Stomach (tissue), 9 donors: ENCODE measurements around the gene CBX7. TPM values are rescaled to one million over a fixed set of nuclear protein-coding genes. Genes with fewer than 3 reads are reported as not detected.

ENCODE experiments used
- DNase-seq, 2 donors: peaks; one replicate each; pipeline versions ENCODE4 v3.0.0 to v3.0.0-alpha.2; 2013 to 2019
- H3K27ac ChIP-seq, 5 donors: fragments of 200-600 bp in 4 of 5; sonication (generic) in 4 of 5; one replicate each; pipeline ENCODE4 v1.5.1; 2013 to 2019; ENCODE audit warnings: mild to moderate bottlenecking in 1 of 5, moderate library complexity in 1 of 5
- H3K27me3 ChIP-seq, 3 donors: fragments of 200-600 bp; sonication (generic); one replicate each; pipeline ENCODE4 v1.5.1; 2017 to 2019; ENCODE audit warnings: mixed run types in 1 of 3
- H3K36me3 ChIP-seq, 4 donors: fragments of 200-600 bp; sonication (generic); 1 replicate in 3 of 4; 2 replicates in 1 of 4; pipeline ENCODE4 v1.5.1; 2016 to 2019
- H3K4me1 ChIP-seq, 4 donors: fragments of 200-600 bp; sonication (generic); one replicate each; pipeline ENCODE4 v1.5.1; 2016 to 2019
- H3K4me3 ChIP-seq, 4 donors: fragments of 200-600 bp; sonication (generic) in 3 of 4; one replicate each; pipeline ENCODE4 v1.5.1; 2016 to 2019; ENCODE audit warnings: mild to moderate bottlenecking in 1 of 4
- H3K9me3 ChIP-seq, 4 donors: fragments of 200-600 bp; sonication (generic); one replicate each; pipeline ENCODE4 v1.5.1; 2016 to 2019
- EP300 ChIP-seq: sonication (generic); formaldehyde crosslinking; IDR thresholded peaks from one replicate; pipeline ENCODE4 v1.6.1; 2017; ENCODE audit warnings: antibody characterized with exemption
- POLR2A ChIP-seq, 4 donors: fragments of 450-650 bp; IDR thresholded peaks; one replicate each; pipeline ENCODE4 v1.6.1; 2016; ENCODE audit warnings: antibody characterized with exemption in 4 of 4, control low read depth in 2 of 4, mild to moderate bottlenecking in 1 of 4, moderate library complexity in 1 of 4
- POLR2AphosphoS5 ChIP-seq, 3 donors: sonication (generic); formaldehyde crosslinking; IDR thresholded peaks; one replicate each; pipeline ENCODE4 v1.6.1; 2016; ENCODE audit warnings: antibody characterized with exemption in 3 of 3
- WGBS, 5 donors: extraction: QIAGEN DNeasy Blood & Tissue Kit in 3 of 5; methylation state at CpG; one replicate each; pipeline versions ENCODE4 v1.1.5 to v1.1.7; 2013 to 2018; 5-methylcytosine and 5-hydroxymethylcytosine counted together
- intact Hi-C: fragments of 100-400 bp; cut with DNase I; formaldehyde crosslinking; loops from one replicate; pipeline ENCODE4 v1.15.1; 2023; ENCODE audit warnings: low total_unique reads
- polyA plus RNA-seq, 3 donors: library from polyadenylated mRNA; stranded (reverse); fragments of 200-250 nt; gene quantifications; one replicate each; pipeline ENCODE4 v1.2.3, GENCODE V29; 2013
- total RNA-seq, 5 donors: library from RNA; depleted of rRNA; stranded (reverse); fragments of >200 nt; gene quantifications; one replicate each; pipeline versions ENCODE4 v1.1.0 to v1.2.3, GENCODE V29; 2014 to 2016
- TF ChIP-seq, protein P1 (sequence below), 7 experiments: fragments of 450-650 bp in 4 of 7; fragments of 200-600 bp in 3 of 7; sonication (generic) in 3 of 7; IDR thresholded peaks; one replicate each; pipeline ENCODE4 v1.5.1; 2016 to 2019; ENCODE audit warnings: antibody characterized with exemption in 7 of 7, control low read depth in 2 of 7, mild to moderate bottlenecking in 1 of 7
- donor health status: healthy with polysubstance abuse.
- donor health status: Bipolar disorder and iron deficiency.
- donor health status: healthy.

The CBX7 gene
- total and polyA plus RNA-seq, 8 donors = 10.1 to 84.6 (median 29.7) TPM

DNA sequence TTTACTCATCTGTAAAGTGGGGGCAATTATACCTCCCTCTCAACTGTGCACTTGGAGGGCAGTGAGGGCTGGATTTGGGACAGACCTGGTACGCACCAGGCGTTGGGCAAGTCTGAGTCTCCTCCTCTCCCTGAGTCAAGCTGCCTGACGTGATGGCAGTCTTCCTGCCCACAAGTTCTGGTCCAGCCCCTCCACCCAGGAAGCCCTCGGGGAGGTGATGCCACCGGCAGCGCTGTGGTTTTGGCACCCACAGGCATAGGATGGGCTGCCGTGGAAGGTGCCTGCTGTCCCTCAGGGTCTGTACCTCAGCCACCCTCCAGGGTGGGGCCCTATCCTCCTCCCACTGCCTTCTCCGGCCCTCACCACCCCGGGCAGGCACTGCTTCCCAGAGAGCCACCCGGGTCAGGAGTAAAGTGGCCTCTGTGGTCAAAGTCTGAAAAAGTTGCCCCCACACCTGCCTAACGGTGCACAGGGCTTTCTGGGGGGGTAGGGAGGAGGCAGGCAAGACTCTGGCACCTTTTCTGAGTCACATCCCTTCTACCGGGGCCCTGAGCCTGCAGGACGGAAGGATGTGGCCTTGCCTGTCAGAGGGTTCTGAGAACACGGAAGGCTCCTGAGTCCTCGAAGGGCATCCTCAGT lies 61.9 kb downstream of the CBX7 start:
- peak; percentile 51 to 53 for DNase-seq
- WGBS, 5 donors = 67 to 72% (median 68%) methylated on average over 9 to 15 of the region's 15 CpGs

DNA sequence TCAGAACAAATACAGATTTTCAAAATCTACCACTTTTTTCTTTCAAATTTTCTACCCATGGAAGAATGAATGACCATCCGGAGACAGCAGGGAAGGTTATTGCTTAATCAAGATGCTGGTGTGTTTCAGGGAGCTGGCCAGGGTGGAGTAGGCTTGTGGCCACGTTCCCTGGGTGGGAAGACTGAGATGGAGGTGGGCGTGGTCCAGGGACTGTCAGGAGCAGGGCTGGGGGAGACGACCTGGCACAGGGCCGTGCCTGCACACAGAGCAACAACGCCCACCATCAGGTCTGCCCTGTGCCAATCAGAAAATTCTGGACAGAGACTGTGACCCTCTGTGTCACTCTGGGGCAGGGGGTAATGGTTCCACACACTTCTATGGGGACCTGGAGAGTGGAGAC lies 62.6 kb downstream of the CBX7 start:
- H3K4me3 ChIP-seq = no peak overlapping the region
- H3K27ac ChIP-seq = peak overlapping the region; percentile 3 to 58 (median 38)
- WGBS, 5 donors = 57 to 74% (median 63%) methylated on average over 5 to 6 of the region's 6 CpGs
- TF ChIP-seq POLR2AphosphoS5 (IDR thresholded peaks at IDR 0.05) (no peak), EP300 (no peak)
- TF ChIP-seq, protein P1, sequence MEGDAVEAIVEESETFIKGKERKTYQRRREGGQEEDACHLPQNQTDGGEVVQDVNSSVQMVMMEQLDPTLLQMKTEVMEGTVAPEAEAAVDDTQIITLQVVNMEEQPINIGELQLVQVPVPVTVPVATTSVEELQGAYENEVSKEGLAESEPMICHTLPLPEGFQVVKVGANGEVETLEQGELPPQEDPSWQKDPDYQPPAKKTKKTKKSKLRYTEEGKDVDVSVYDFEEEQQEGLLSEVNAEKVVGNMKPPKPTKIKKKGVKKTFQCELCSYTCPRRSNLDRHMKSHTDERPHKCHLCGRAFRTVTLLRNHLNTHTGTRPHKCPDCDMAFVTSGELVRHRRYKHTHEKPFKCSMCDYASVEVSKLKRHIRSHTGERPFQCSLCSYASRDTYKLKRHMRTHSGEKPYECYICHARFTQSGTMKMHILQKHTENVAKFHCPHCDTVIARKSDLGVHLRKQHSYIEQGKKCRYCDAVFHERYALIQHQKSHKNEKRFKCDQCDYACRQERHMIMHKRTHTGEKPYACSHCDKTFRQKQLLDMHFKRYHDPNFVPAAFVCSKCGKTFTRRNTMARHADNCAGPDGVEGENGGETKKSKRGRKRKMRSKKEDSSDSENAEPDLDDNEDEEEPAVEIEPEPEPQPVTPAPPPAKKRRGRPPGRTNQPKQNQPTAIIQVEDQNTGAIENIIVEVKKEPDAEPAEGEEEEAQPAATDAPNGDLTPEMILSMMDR (IDR thresholded peaks at IDR 0.05) = no peak
- H3K27me3 ChIP-seq = peaks cover 0 to 18% (median 0%) of the 10 kb centered on the region in 3 donors
- intact Hi-C loops = no loop called here
- no peak for DNase-seq
- H3K9me3 ChIP-seq = no peaks in the 10 kb centered on the region
- peaks cover 0 to 4% (median 0%) of the 10 kb centered on the region in 4 donors for H3K36me3 ChIP-seq
- peaks cover 0 to 9% (median 6%) of the 10 kb centered on the region in 4 donors for H3K4me1 ChIP-seq

More for the DNA sequence above, 61.9 kb downstream of the CBX7 start:
- H3K27me3 ChIP-seq = peaks cover 0 to 18% (median 0%) of the 10 kb centered on the region in 3 donors
- TF ChIP-seq, protein P1 (IDR thresholded peaks at IDR 0.05) = no peak
- TF ChIP-seq POLR2A (IDR thresholded peaks at IDR 0.05) (no peak), POLR2AphosphoS5 (IDR thresholded peaks at IDR 0.05) (no peak), EP300 (no peak)
- peaks cover 0 to 9% (median 6%) of the 10 kb centered on the region in 4 donors for H3K4me1 ChIP-seq
- peak overlapping the region; percentile 34 to 58 (median 38) for H3K27ac ChIP-seq
- intact Hi-C loops = no loop called here
- H3K4me3 ChIP-seq = no peak overlapping the region
- H3K9me3 ChIP-seq = no peaks in the 10 kb centered on the region
- H3K36me3 ChIP-seq = peaks cover 0 to 4% (median 0%) of the 10 kb centered on the region in 4 donors

DNA sequence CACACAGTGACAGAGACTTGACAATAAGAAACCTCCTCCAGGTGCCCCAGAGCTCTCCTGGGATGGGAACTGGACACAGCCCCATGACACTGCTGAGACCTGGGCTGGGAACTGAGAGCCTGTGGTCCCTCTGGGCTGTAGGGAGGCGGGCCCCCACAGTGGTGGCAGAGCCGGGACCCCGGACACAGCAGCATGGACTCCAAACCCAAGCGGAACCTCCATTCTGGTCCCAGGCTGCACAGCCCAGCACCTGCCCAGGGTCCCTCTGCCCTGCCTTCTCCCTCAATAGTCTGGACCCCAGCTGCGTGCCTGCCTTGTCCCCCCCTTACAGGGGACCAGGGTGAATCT lies 63.8 kb downstream of the CBX7 start:
- H3K4me1 ChIP-seq = peaks cover 0 to 9% (median 6%) of the 10 kb centered on the region in 4 donors
- no peak for DNase-seq
- intact Hi-C loops = no loop called here
- H3K27me3 ChIP-seq = peaks cover 0 to 18% (median 0%) of the 10 kb centered on the region in 3 donors
- H3K9me3 ChIP-seq = no peaks in the 10 kb centered on the region
- H3K36me3 ChIP-seq = peaks cover 0 to 4% (median 0%) of the 10 kb centered on the region in 4 donors
- no peak overlapping the region for H3K4me3 ChIP-seq
- no peak for TF ChIP-seq EP300
- TF ChIP-seq, protein P1 (IDR thresholded peaks at IDR 0.05) = no peak
- TF ChIP-seq POLR2AphosphoS5 (IDR thresholded peaks at IDR 0.05) = no peak
- TF ChIP-seq POLR2A (IDR thresholded peaks at IDR 0.05) = no peak
- no peak overlapping the region for H3K27ac ChIP-seq
- WGBS, 5 donors = 77 to 90% (median 87%) methylated on average over 2 to 5 of the region's 5 CpGs

DNA sequence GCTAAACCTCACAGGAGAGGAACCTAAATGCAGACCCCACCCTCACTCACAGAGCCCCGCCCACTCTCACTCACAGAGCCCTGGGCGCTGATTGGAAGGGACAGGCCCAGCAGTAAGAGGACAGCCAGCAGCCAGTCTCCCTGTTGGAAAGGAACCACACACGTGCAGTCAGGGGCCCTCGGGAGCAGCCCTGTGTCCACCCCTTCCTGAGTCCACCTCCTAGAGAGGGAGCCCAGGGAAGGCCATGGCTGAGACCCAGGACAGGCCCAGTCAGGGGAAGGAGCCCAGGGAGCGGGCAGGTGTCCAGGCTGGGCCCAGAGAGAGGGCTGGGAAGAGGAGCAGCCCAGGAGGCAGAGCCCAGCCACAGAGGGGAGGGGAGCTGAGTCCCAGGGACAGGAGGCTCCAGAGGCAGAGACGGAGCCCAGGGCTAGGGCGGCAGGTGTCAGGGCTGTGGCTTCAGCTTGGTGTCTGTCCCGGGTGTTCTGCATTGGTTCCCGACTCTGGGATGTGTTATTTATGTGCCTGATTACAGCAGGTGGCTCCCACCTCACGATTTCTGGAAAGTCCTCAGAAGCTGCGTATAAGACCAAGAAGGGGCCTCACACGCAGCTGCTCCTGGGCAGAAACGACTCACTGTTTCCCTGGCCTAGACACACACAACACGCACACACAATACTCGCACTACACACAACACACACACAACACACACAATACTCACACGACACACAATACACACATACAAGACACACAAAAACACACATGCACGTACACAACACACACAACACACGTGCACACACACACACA lies 64.4 kb downstream of the CBX7 start:
- H3K27me3 ChIP-seq = peaks cover 0 to 18% (median 0%) of the 10 kb centered on the region in 3 donors
- peak in 1 of 2 donors; percentile 48 for DNase-seq
- no peaks in the 10 kb centered on the region for H3K9me3 ChIP-seq
- peaks cover 0 to 4% (median 0%) of the 10 kb centered on the region in 4 donors for H3K36me3 ChIP-seq
- 51 to 56% (median 54%) methylated on average over 16 to 18 of the region's 18 CpGs for WGBS, 5 donors
- H3K27ac ChIP-seq = peak overlapping the region in 1 of 5 donors; percentile 42
- peaks cover 0 to 9% (median 6%) of the 10 kb centered on the region in 4 donors for H3K4me1 ChIP-seq
- intact Hi-C loops = no loop called here
- TF ChIP-seq EP300 (no peak), POLR2A (IDR thresholded peaks at IDR 0.05) (no peak), POLR2AphosphoS5 (IDR thresholded peaks at IDR 0.05) (no peak)
- TF ChIP-seq, protein P1 (IDR thresholded peaks at IDR 0.05) = no peak
- H3K4me3 ChIP-seq = no peak overlapping the region
